Measurements from ENCODE around the gene KIF22. TPM values are rescaled to one million over a fixed set of nuclear protein-coding genes. Genes with fewer than 3 reads are reported as not detected.

KIF22 gene
- total RNA-seq, 2 donors from 2014 or later, result 94.7 to 130 TPM

DNA sequence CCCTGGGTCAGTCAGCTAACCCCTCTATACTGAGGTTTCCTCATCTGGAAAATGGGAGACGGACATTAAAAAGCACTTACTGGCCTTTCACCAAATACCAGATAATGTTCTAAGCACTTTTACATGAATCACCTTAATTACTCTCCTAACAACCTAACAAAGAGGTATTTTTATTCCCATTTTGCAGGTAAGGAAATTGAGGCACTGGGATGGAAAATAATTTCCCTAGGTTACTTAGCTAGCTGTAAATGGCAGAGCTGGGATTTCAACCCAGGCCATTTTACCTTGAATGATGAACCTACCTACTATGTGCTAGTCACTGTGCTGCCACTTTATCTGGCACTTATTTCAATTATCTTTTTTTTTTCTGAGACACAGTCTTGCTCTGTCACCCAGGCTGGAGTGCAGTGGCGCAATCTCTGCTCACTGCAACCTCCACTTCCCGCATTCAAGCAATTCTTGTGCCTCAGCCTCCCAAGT, 3.7 kb downstream of the KIF22 start:
- no peaks in the 10 kb centered on the region for H3K9me3 Mint-ChIP-seq
- no peak overlapping the region for H3K27ac Mint-ChIP-seq
- no peak overlapping the region for H3K4me3 Mint-ChIP-seq
- 89 to 97% methylated on average over 3 of the region's 3 CpGs for WGBS, 2 experiments (ENCODE audit: insufficient coverage in 1 of 2, insufficient read length in 1 of 2)
- Histone ChIP-seq H3K9me3 (ENCODE audit: control insufficient read depth, low read length) (no peaks in the 10 kb centered on the region), H3K36me3 (ENCODE audit: control insufficient read depth, insufficient read depth, low read length) (peaks cover 45% of the 10 kb centered on the region), H3K9ac (ENCODE audit: extremely low read depth, low read length, poor library complexity, severe bottlenecking) (no peak overlapping the region), H3K27me3 (ENCODE audit: control insufficient read depth, insufficient read depth, low read length, poor library complexity, severe bottlenecking) (no peaks in the 10 kb centered on the region), H3K27ac (ENCODE audit: low read depth, low read length) (no peak overlapping the region), H3K4me3 (ENCODE audit: low read length) (no peak overlapping the region), H3K4me1 (ENCODE audit: control insufficient read depth, insufficient read depth, low read length) (no peaks in the 10 kb centered on the region)
- no peak for DNase-seq
- peaks cover 49% of the 10 kb centered on the region for H3K36me3 Mint-ChIP-seq (ENCODE audit: low read depth)
- H3K4me1 Mint-ChIP-seq, result peaks cover 17% of the 10 kb centered on the region
- H3K27me3 Mint-ChIP-seq (ENCODE audit: insufficient read depth), result no peaks in the 10 kb centered on the region
- TF ChIP-seq, protein P1, sequence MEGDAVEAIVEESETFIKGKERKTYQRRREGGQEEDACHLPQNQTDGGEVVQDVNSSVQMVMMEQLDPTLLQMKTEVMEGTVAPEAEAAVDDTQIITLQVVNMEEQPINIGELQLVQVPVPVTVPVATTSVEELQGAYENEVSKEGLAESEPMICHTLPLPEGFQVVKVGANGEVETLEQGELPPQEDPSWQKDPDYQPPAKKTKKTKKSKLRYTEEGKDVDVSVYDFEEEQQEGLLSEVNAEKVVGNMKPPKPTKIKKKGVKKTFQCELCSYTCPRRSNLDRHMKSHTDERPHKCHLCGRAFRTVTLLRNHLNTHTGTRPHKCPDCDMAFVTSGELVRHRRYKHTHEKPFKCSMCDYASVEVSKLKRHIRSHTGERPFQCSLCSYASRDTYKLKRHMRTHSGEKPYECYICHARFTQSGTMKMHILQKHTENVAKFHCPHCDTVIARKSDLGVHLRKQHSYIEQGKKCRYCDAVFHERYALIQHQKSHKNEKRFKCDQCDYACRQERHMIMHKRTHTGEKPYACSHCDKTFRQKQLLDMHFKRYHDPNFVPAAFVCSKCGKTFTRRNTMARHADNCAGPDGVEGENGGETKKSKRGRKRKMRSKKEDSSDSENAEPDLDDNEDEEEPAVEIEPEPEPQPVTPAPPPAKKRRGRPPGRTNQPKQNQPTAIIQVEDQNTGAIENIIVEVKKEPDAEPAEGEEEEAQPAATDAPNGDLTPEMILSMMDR (conservative IDR thresholded peaks at IDR 0.05), result no peak

DNA sequence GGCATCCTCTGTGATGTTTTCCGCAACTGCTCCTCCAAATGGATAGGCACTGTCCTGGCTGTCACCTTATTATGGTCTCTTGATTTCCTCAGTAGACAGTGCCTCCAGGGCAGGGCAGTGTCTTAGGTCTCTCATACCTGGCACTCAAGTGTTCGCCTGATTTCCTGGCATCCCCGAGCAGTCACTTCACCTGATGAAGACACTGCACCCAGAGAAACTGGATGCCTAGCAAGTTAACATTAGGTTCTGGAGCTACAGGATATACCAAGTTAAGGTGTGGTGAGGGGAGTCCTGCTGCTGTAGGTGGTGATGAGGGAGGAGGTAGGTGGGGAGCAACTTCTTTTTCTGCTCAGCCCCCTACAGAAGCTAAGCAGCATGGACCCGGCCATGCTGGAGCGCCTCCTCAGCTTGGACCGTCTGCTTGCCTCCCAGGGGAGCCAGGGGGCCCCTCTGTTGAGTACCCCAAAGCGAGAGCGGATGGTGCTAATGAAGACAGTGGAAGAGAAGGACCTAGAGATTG, 11.9 kb downstream of the KIF22 start:
- H3K27ac ChIP-seq (ENCODE audit: low read depth, low read length), result no peak overlapping the region
- no peaks in the 10 kb centered on the region for H3K27me3 Mint-ChIP-seq (ENCODE audit: insufficient read depth)
- H3K4me3 ChIP-seq (ENCODE audit: low read length), result no peak overlapping the region
- DNase-seq, result no peak
- no peak overlapping the region for H3K4me3 Mint-ChIP-seq
- peaks cover 19% of the 10 kb centered on the region for H3K4me1 Mint-ChIP-seq
- H3K9ac ChIP-seq (ENCODE audit: extremely low read depth, low read length, poor library complexity, severe bottlenecking), result no peak overlapping the region
- WGBS, 2 experiments (ENCODE audit: insufficient coverage in 1 of 2, insufficient read length in 1 of 2), result 96 to 100% methylated on average over 6 to 8 of the region's 8 CpGs
- no peaks in the 10 kb centered on the region for H3K4me1 ChIP-seq (ENCODE audit: control insufficient read depth, insufficient read depth, low read length)
- H3K9me3 Mint-ChIP-seq, result no peaks in the 10 kb centered on the region
- H3K36me3 Mint-ChIP-seq (ENCODE audit: low read depth), result peaks cover 50% of the 10 kb centered on the region
- peaks cover 62% of the 10 kb centered on the region for H3K36me3 ChIP-seq (ENCODE audit: control insufficient read depth, insufficient read depth, low read length)
- no peaks in the 10 kb centered on the region for H3K9me3 ChIP-seq (ENCODE audit: control insufficient read depth, low read length)
- H3K27me3 ChIP-seq (ENCODE audit: control insufficient read depth, insufficient read depth, low read length, poor library complexity, severe bottlenecking), result no peaks in the 10 kb centered on the region
- TF ChIP-seq, protein P1 (conservative IDR thresholded peaks at IDR 0.05), result no peak
- H3K27ac Mint-ChIP-seq, result no peak overlapping the region

DNA sequence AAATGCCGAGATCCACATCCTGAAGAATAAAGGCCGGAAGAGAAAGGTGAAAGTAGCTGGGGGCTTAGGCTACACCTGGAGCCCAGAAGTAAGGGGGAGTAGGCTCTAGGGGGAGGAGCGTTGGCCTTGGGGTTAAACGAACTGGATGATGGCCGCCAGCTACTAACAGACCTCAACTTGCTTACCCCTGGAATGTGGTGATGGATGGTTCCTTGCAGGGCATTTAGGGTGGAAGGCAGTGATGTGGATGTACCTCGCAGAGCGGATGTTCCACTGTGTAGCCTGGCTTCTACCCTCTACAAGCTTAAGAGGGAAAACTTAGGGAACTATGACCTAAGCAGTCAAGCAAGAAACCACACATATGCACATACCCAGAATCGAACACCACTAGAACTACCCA, 13.5 kb downstream of the KIF22 start:
- H3K4me1 Mint-ChIP-seq, result peaks cover 27% of the 10 kb centered on the region
- no peak overlapping the region for H3K9ac ChIP-seq (ENCODE audit: extremely low read depth, low read length, poor library complexity, severe bottlenecking)

More for the DNA sequence above, 13.5 kb downstream of the KIF22 start:
- no peaks in the 10 kb centered on the region for H3K27me3 ChIP-seq (ENCODE audit: control insufficient read depth, insufficient read depth, low read length, poor library complexity, severe bottlenecking)
- H3K4me1 ChIP-seq (ENCODE audit: control insufficient read depth, insufficient read depth, low read length), result peaks cover 11% of the 10 kb centered on the region
- no peak overlapping the region for H3K4me3 ChIP-seq (ENCODE audit: low read length)
- Mint-ChIP-seq H3K4me3 (peak overlapping the region; percentile 92), H3K27ac (peak overlapping the region; percentile 42), H3K36me3 (ENCODE audit: low read depth) (peaks cover 50% of the 10 kb centered on the region), H3K27me3 (ENCODE audit: insufficient read depth) (no peaks in the 10 kb centered on the region), H3K9me3 (no peaks in the 10 kb centered on the region)
- WGBS, 2 experiments (ENCODE audit: insufficient coverage in 1 of 2, insufficient read length in 1 of 2), result 89 to 95% methylated on average over 5 to 7 of the region's 8 CpGs
- no peaks in the 10 kb centered on the region for H3K9me3 ChIP-seq (ENCODE audit: control insufficient read depth, low read length)
- H3K36me3 ChIP-seq (ENCODE audit: control insufficient read depth, insufficient read depth, low read length), result peaks cover 57% of the 10 kb centered on the region
- no peak for DNase-seq
- TF ChIP-seq, protein P1 (conservative IDR thresholded peaks at IDR 0.05), result no peak
- H3K27ac ChIP-seq (ENCODE audit: low read depth, low read length), result no peak overlapping the region
